ENCODE results near the gene TOM1L2.

The TOM1L2 gene

DNA sequence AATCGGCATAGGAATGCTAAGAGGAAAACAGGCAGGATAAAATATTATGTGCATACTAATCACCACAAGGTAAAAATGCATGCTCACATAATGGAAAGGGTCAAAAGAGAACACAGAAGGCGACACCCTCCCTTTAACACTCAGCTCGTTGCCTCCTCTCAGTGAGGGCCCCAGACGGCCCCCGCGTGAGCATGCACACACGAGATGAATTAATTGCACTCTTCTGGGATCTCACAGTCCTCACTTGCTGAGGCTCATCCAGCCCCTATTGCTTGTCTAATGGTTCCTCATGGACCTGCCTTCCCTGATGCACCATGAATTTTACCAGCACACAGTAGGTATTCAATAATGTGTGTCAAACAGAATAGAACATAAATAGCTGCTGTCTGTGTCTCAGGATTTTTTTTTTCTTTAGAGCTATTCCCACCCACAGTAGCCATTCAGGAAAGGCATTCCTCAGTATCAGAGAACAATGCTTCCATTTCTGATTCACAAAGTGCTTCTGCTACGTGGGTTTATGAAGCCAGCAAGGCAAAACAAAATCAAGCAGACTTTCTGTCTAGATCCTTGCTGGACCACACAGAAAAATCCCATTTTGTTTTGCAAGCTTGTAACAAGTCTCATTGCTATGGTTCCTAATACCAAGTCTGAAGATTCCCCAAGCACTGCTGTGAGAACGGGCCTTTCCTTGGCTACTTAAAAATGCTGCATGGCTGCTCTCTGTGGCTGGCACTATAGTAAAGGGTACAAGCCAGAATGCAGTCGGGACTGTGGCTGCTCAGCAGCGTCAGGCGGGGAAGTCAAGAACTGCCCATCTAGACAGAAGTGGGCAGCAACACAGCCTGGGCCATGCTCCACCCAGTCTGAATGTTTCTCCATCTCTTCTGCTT, 43.6 kb downstream of the TOM1L2 start:
- H3K4me1 ChIP-seq (ENCODE audit: control insufficient read depth, insufficient read depth, low read length): peaks cover 65% of the 10 kb centered on the region
- peak overlapping the region; percentile 40 for H3K9ac ChIP-seq (ENCODE audit: low read depth, low read length)
- no peak overlapping the region for H3K4me2 ChIP-seq (ENCODE audit: low read length)
- no peak overlapping the region for H3K4me3 ChIP-seq (ENCODE audit: low read length)
- H3K9me3 ChIP-seq (replicated peaks; ENCODE audit: low read length): no peaks in the 10 kb centered on the region
- H3K36me3 ChIP-seq (ENCODE audit: insufficient read depth, low read length): no peaks in the 10 kb centered on the region
- H3K27me3 ChIP-seq (ENCODE audit: control insufficient read depth, insufficient read depth, low read length): no peaks in the 10 kb centered on the region

DNA sequence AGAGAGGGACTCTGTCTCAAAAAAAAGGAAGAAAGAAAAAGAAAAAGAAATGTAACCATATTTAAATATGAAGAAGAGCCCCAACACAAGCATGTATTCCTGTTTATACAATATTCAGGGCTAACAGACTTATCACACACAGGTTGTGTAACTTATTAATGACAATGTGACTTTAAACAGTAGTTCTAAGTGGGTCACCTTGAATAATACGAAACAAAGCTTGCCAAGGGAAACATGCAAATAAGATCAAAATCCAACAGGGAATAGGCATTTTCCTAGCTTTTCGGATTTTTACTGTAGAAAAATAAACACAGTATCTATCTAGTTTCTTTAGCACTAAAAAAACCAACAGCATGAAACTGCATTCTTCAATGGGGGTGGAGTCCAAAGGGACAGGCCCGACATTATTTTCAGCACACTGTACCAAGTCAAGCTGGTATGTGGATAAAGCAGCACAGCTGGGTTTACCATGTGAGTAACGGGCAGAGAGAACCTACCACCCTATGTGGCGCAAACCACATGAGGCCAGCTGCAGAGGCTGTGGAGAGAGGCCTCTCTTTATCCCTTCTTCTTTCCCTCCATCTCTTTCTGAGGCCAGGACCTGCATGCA, 45.3 kb downstream of the TOM1L2 start:
- no peak overlapping the region for H3K9ac ChIP-seq (ENCODE audit: low read depth, low read length)
- H3K4me2 ChIP-seq (ENCODE audit: low read length): peak overlapping the region; percentile 3
- H3K4me3 ChIP-seq (ENCODE audit: low read length): no peak overlapping the region
- no peaks in the 10 kb centered on the region for H3K36me3 ChIP-seq (ENCODE audit: insufficient read depth, low read length)
- H3K27me3 ChIP-seq (ENCODE audit: control insufficient read depth, insufficient read depth, low read length): no peaks in the 10 kb centered on the region
- H3K9me3 ChIP-seq (replicated peaks; ENCODE audit: low read length): no peaks in the 10 kb centered on the region
- peaks cover 77% of the 10 kb centered on the region for H3K4me1 ChIP-seq (ENCODE audit: control insufficient read depth, insufficient read depth, low read length)

- H3K36me3 ChIP-seq (ENCODE audit: insufficient read depth, low read length): no peaks in the 10 kb centered on the region
- no peak overlapping the region for H3K4me3 ChIP-seq (ENCODE audit: low read length)
- no peaks in the 10 kb centered on the region for H3K9me3 ChIP-seq (replicated peaks; ENCODE audit: low read length)
- peaks cover 79% of the 10 kb centered on the region for H3K4me1 ChIP-seq (ENCODE audit: control insufficient read depth, insufficient read depth, low read length)
- no peaks in the 10 kb centered on the region for H3K27me3 ChIP-seq (ENCODE audit: control insufficient read depth, insufficient read depth, low read length)
- no peak overlapping the region for H3K9ac ChIP-seq (ENCODE audit: low read depth, low read length)
- no peak overlapping the region for H3K4me2 ChIP-seq (ENCODE audit: low read length)
Measured at GRCh38 chr17:17926036-17926435, 46.2 kb downstream of the TOM1L2 start.

GRCh38 chr17:17924857-17925250, 47.3 kb downstream of the TOM1L2 start:
- no peak overlapping the region for H3K4me3 ChIP-seq (ENCODE audit: low read length)
- H3K36me3 ChIP-seq (ENCODE audit: insufficient read depth, low read length): no peaks in the 10 kb centered on the region
- H3K4me2 ChIP-seq (ENCODE audit: low read length): no peak overlapping the region
- no peak overlapping the region for H3K9ac ChIP-seq (ENCODE audit: low read depth, low read length)
- no peaks in the 10 kb centered on the region for H3K9me3 ChIP-seq (replicated peaks; ENCODE audit: low read length)
- no peaks in the 10 kb centered on the region for H3K27me3 ChIP-seq (ENCODE audit: control insufficient read depth, insufficient read depth, low read length)
- peaks cover 78% of the 10 kb centered on the region for H3K4me1 ChIP-seq (ENCODE audit: control insufficient read depth, insufficient read depth, low read length)

- Histone ChIP-seq H3K9ac (ENCODE audit: low read depth, low read length) (no peak overlapping the region), H3K9me3 (replicated peaks; ENCODE audit: low read length) (no peaks in the 10 kb centered on the region), H3K4me3 (ENCODE audit: low read length) (no peak overlapping the region), H3K36me3 (ENCODE audit: insufficient read depth, low read length) (no peaks in the 10 kb centered on the region), H3K4me2 (ENCODE audit: low read length) (peak overlapping the region; percentile 10), H3K27me3 (ENCODE audit: control insufficient read depth, insufficient read depth, low read length) (no peaks in the 10 kb centered on the region), H3K4me1 (ENCODE audit: control insufficient read depth, insufficient read depth, low read length) (peaks cover 78% of the 10 kb centered on the region)
Measured at GRCh38 chr17:17924131-17924856, 47.9 kb downstream of the TOM1L2 start.

DNA sequence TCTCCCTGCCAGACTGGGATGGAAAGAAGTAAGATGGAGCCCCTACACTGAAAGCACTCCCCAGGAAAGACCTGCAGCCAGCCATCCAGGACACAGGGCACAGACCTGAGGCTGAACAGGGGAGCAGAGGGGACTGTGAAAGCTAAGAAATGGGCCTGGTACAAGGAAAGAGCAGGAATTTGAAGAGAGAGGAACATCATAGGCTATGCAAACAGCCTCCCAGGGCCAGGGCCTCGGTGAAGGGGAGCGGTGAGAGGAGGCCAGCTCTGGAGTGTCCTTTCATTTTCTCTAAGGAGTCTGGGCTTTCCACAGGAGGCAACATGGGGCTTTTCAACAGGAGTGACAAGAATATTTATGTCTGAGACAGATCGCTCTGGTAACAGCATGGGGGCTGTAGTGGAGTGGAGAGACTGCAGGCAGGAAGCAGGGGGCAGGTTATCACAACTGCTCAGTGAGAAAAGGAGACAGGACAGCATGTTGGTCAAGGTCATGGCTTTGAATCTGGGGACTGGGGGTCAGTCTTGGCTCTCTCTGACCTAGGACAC, 50.1 kb downstream of the TOM1L2 start:
- Histone ChIP-seq H3K9ac (ENCODE audit: low read depth, low read length) (peak overlapping the region; percentile 48), H3K36me3 (ENCODE audit: insufficient read depth, low read length) (no peaks in the 10 kb centered on the region), H3K27me3 (ENCODE audit: control insufficient read depth, insufficient read depth, low read length) (no peaks in the 10 kb centered on the region), H3K4me3 (ENCODE audit: low read length) (no peak overlapping the region), H3K4me2 (ENCODE audit: low read length) (peak overlapping the region; percentile 50), H3K9me3 (replicated peaks; ENCODE audit: low read length) (no peaks in the 10 kb centered on the region), H3K4me1 (ENCODE audit: control insufficient read depth, insufficient read depth, low read length) (peaks cover 72% of the 10 kb centered on the region)

GRCh38 chr17:17921192-17922069, 50.8 kb downstream of the TOM1L2 start:
- no peaks in the 10 kb centered on the region for H3K36me3 ChIP-seq (ENCODE audit: insufficient read depth, low read length)
- H3K4me3 ChIP-seq (ENCODE audit: low read length): peak overlapping the region; percentile 34
- H3K9me3 ChIP-seq (replicated peaks; ENCODE audit: low read length): no peaks in the 10 kb centered on the region
- no peaks in the 10 kb centered on the region for H3K27me3 ChIP-seq (ENCODE audit: control insufficient read depth, insufficient read depth, low read length)
- peak overlapping the region; percentile 76 for H3K4me2 ChIP-seq (ENCODE audit: low read length)
- H3K4me1 ChIP-seq (ENCODE audit: control insufficient read depth, insufficient read depth, low read length): peaks cover 64% of the 10 kb centered on the region
- H3K9ac ChIP-seq (ENCODE audit: low read depth, low read length): peak overlapping the region; percentile 84

DNA sequence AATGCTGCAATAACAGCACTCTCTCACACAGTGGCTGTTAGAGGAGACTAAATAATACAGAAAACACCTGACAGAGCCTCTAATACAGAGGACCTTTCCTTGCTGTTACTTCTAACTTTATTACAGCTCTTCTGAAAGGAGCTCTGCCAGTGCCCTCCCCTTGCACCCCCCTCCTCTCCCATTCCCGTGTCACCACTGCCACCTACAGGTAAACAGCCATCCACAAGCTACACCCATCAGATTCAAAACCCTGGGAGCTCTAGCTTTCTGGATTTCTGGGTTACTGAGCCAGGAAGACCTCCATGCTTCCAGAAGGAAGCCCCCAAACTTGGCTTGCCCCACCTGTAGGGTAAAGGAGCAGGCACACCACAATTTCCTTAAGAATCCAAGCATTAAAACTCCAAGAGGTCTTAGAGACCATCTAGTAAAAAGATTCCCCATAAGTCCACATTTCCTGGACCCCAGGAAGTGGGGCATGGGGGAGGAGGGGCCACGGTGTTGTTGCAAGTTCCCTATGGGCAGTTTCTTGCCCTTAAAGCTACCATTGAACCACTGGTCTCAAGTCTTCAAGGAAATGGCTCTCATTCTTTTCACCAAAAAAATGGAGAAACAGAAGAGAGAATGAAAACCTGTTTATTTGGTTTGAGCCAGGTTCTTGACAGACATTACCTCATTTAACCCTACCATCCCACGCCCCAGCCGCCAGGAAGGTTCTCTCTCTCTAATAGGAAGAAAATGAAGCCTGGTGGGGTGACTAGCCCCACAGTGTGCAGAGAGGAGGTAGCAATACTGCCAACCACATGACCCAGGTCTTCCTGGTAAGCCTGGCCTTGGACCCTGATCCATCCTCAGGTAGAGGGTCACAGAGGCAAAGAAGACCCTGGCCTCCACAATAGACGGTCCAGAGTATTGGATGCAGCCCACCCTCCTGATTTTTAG, 52.8 kb downstream of the TOM1L2 start:
- no peaks in the 10 kb centered on the region for H3K9me3 ChIP-seq (replicated peaks; ENCODE audit: low read length)
- no peaks in the 10 kb centered on the region for H3K27me3 ChIP-seq (ENCODE audit: control insufficient read depth, insufficient read depth, low read length)
- H3K9ac ChIP-seq (ENCODE audit: low read depth, low read length): peak overlapping the region; percentile 32
- H3K36me3 ChIP-seq (ENCODE audit: insufficient read depth, low read length): no peaks in the 10 kb centered on the region
- no peak overlapping the region for H3K4me3 ChIP-seq (ENCODE audit: low read length)
- H3K4me2 ChIP-seq (ENCODE audit: low read length): no peak overlapping the region
- peaks cover 60% of the 10 kb centered on the region for H3K4me1 ChIP-seq (ENCODE audit: control insufficient read depth, insufficient read depth, low read length)

GRCh38 chr17:17917394-17917793, 54.8 kb downstream of the TOM1L2 start:
- Histone ChIP-seq H3K9ac (ENCODE audit: low read depth, low read length) (no peak overlapping the region), H3K4me3 (ENCODE audit: low read length) (no peak overlapping the region), H3K9me3 (replicated peaks; ENCODE audit: low read length) (no peaks in the 10 kb centered on the region), H3K27me3 (ENCODE audit: control insufficient read depth, insufficient read depth, low read length) (no peaks in the 10 kb centered on the region), H3K4me1 (ENCODE audit: control insufficient read depth, insufficient read depth, low read length) (peaks cover 52% of the 10 kb centered on the region), H3K4me2 (ENCODE audit: low read length) (no peak overlapping the region), H3K36me3 (ENCODE audit: insufficient read depth, low read length) (no peaks in the 10 kb centered on the region)

DNA sequence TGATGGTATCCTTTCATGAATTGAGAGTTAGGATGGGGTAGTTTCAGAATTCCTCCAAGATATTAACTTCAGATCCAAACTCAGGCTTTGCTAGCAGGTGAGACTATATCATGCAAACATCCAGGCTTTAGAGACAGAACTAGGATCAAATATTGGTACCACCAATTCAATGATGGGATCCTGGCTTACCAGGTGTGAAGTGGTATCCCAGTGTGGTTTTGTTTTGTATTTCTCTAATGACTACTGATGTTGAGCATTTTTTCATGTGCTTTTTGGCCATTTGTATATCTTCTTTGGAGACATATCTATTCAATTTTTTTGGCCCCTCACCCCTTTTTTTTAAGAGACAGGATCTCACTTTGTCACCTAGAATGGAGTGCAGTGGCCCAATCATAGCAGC, 57.0 kb downstream of the TOM1L2 start:
- Histone ChIP-seq H3K4me3 (ENCODE audit: low read length) (no peak overlapping the region), H3K27me3 (ENCODE audit: control insufficient read depth, insufficient read depth, low read length) (no peaks in the 10 kb centered on the region), H3K9ac (ENCODE audit: low read depth, low read length) (no peak overlapping the region), H3K9me3 (replicated peaks; ENCODE audit: low read length) (no peaks in the 10 kb centered on the region), H3K36me3 (ENCODE audit: insufficient read depth, low read length) (peaks cover 3% of the 10 kb centered on the region), H3K4me1 (ENCODE audit: control insufficient read depth, insufficient read depth, low read length) (peaks cover 32% of the 10 kb centered on the region), H3K4me2 (ENCODE audit: low read length) (no peak overlapping the region)

Data from skeletal muscle satellite cell (primary cell).